Esophagus squamous epithelium (tissue), 4 donors: Measurements from ENCODE around the gene SGMS1.

ENCODE experiments used
- CTCF ChIP-seq, 6 experiments: fragments of 450-650 bp in 4 of 6; fragments of 200-600 bp in 2 of 6; sonication (generic) in 2 of 6; IDR thresholded peaks; one replicate each; pipeline ENCODE4 v1.5.1; 2016 to 2019; ENCODE audit warnings: antibody characterized with exemption in 6 of 6, mild to moderate bottlenecking in 4 of 6, moderate library complexity in 4 of 6
- POLR2A ChIP-seq, 4 donors: fragments of 450-650 bp; IDR thresholded peaks; one replicate each; pipeline ENCODE4 v1.6.1; 2017; ENCODE audit warnings: antibody characterized with exemption in 4 of 4, mild to moderate bottlenecking in 4 of 4, moderate library complexity in 3 of 4

- TF ChIP-seq POLR2A (IDR thresholded peaks at IDR 0.05) (no peak), CTCF (IDR thresholded peaks at IDR 0.05) (no peak)
These were observed 3.7 kb upstream of the SGMS1 start for GRCh38 chr10:50627443-50627842.
